MM.1S (cell line): ENCODE data around the gene MDFI.

Source experiments
- DNase-seq: peaks from one replicate; pipeline ENCODE4 v3.0.0-alpha.2; 2015
- H2AFZ ChIP-seq: fragments of 300-600 bp; sonication (generic); 2 replicates; pipeline ENCODE4 v1.6.0; 2016; ENCODE audit warnings: antibody characterized with exemption, low read length
- H3F3A ChIP-seq: fragments of 300-600 bp; sonication (generic); 2 replicates; pipeline ENCODE4 v1.6.1; 2016; ENCODE audit warnings: mild to moderate bottlenecking, antibody characterized with exemption, low read length, moderate library complexity, mixed read lengths; ENCODE audit not compliant: insufficient read depth
- H3K27ac ChIP-seq: fragments of 300-600 bp; sonication (generic); 2 replicates; pipeline ENCODE4 v1.5.1; 2016; ENCODE audit warnings: mild to moderate bottlenecking, low read length
- H3K27me3 ChIP-seq: fragments of 300-600 bp; sonication (generic); replicated peaks from 2 replicates; pipeline ENCODE4 v1.6.0; 2016; ENCODE audit warnings: low read length; ENCODE audit not compliant: insufficient read depth
- H3K36me3 ChIP-seq: fragments of 300-600 bp; sonication (generic); replicated peaks from 2 replicates; pipeline ENCODE4 v1.6.1; 2016; ENCODE audit warnings: mild to moderate bottlenecking, low read length, mixed read lengths; ENCODE audit not compliant: insufficient read depth
- H3K4me1 ChIP-seq: fragments of 300-600 bp; sonication (generic); 2 replicates; pipeline ENCODE4 v1.6.1; 2016; ENCODE audit warnings: low read length, mixed read lengths
- H3K4me2 ChIP-seq: fragments of 300-600 bp; sonication (generic); 2 replicates; pipeline ENCODE4 v1.6.0; 2016; ENCODE audit warnings: low read depth, low read length
- H3K4me3 ChIP-seq: fragments of 300-600 bp; sonication (generic); 2 replicates; pipeline ENCODE4 v1.5.1; 2016; ENCODE audit warnings: low read length, mixed read lengths
- H3K79me2 ChIP-seq: fragments of 300-600 bp; sonication (generic); 2 replicates; pipeline ENCODE4 v1.6.1; 2016; ENCODE audit warnings: mixed run types, low read length, mixed read lengths
- H3K9ac ChIP-seq: fragments of 300-600 bp; sonication (generic); 2 replicates; pipeline ENCODE4 v1.6.1; 2016; ENCODE audit warnings: low read length, mixed read lengths
- H3K9me2 ChIP-seq: fragments of 300-600 bp; sonication (generic); replicated peaks from 2 replicates; pipeline ENCODE4 v1.6.1; 2016; ENCODE audit warnings: mild to moderate bottlenecking, low read length, mixed read lengths; ENCODE audit not compliant: insufficient read depth
- H3K9me3 ChIP-seq: fragments of 300-600 bp; sonication (generic); replicated peaks from 2 replicates; pipeline ENCODE4 v1.6.1; 2016; ENCODE audit warnings: mild to moderate bottlenecking, low read length, mixed read lengths; ENCODE audit not compliant: insufficient read depth
- H4K20me1 ChIP-seq: fragments of 300-600 bp; sonication (generic); 2 replicates; pipeline ENCODE4 v1.6.1; 2016; ENCODE audit warnings: mild to moderate bottlenecking, low read length, moderate library complexity, mixed read lengths; ENCODE audit not compliant: insufficient read depth
- CTCF ChIP-seq: fragments of 300-600 bp; sonication (generic); IDR thresholded peaks from 2 replicates; pipeline ENCODE4 v1.5.1; 2016; ENCODE audit warnings: antibody characterized with exemption, low read length, mixed read lengths
- EZH2 ChIP-seq: fragments of 300-600 bp; sonication (generic); optimal IDR thresholded peaks from 2 replicates; pipeline ENCODE3; 2017; ENCODE audit warnings: low read depth, mild to moderate bottlenecking, antibody characterized with exemption, low read length, mixed read lengths
- EZH2phosphoT487 ChIP-seq: fragments of 300-600 bp; sonication (generic); IDR thresholded peaks from 2 replicates; pipeline ENCODE4 v1.6.1; 2018; ENCODE audit warnings: antibody characterized with exemption, low read length

Gene MDFI

GRCh38 chr6:41682056-41682477 lies 43.8 kb downstream of the MDFI start:
- H4K20me1 ChIP-seq = no peaks in the 10 kb centered on the region
- no peaks in the 10 kb centered on the region for H3K36me3 ChIP-seq
- H3K27me3 ChIP-seq = peaks cover 4% of the 10 kb centered on the region
- 0 out of 2 replicates have a peak, but pooled peaks cover 3% of the 10 kb centered on the region for H3K4me1 ChIP-seq
- H3K9me2 ChIP-seq = no peaks in the 10 kb centered on the region
- H3K9ac ChIP-seq = no peak overlapping the region
- no peaks in the 10 kb centered on the region for H3F3A ChIP-seq
- H3K4me3 ChIP-seq = no peak overlapping the region
- H3K27ac ChIP-seq = no peak overlapping the region
- H3K4me2 ChIP-seq = no peak overlapping the region
- no peaks in the 10 kb centered on the region for H3K9me3 ChIP-seq
- H2AFZ ChIP-seq = no peak overlapping the region
- H3K79me2 ChIP-seq = no peaks in the 10 kb centered on the region
- DNase-seq = peak; percentile 62
- TF ChIP-seq EZH2 (no peak), CTCF (peak; percentile 67)

DNA sequence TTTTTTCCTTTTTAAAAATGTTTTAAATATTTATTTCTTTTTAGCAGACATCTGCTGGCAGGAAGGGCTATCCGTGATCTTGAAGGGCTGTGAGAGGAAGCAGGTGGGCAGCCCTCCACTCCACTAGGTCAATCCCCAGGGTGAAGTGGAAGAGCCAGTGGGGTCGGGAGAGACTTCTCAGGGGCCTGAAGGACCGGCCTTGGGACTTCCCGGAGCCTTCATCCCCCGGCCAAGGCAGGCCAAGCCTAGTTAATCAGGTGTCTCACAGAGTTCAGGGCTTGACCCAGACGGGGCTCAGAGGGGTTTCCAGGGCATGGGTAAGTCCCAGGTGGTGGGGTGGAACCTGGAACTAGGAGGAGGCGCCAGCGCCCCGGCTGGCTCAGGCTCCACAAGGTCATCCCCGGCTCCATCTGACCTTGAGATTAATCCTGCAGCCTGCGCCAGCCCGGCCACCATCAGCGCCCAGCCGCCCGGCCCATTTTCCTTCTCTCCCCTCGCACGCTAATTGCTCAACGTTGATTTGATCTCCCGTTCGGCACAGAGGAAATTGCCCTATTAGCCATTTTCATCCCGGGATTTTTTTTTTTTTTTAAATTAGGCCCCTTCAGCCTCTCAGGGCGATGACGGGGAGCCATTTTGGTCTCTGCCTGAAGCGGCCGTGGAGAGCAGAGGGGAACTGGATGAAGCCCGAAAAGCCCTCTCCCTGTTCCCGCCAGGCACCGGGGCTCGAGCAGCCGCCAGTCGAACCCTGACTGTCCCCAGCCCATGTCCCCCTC lies 44.4 kb downstream of the MDFI start:
- Histone ChIP-seq H3K27me3 (peaks cover 4% of the 10 kb centered on the region), H3K9ac (no peak overlapping the region), H3K36me3 (no peaks in the 10 kb centered on the region), H4K20me1 (no peaks in the 10 kb centered on the region), H3K4me1 (0 out of 2 replicates have a peak, but pooled peaks cover 3% of the 10 kb centered on the region), H3K27ac (no peak overlapping the region), H2AFZ (no peak overlapping the region), H3F3A (no peaks in the 10 kb centered on the region), H3K9me2 (no peaks in the 10 kb centered on the region), H3K79me2 (no peaks in the 10 kb centered on the region), H3K9me3 (no peaks in the 10 kb centered on the region), H3K4me2 (no peak overlapping the region), H3K4me3 (no peak overlapping the region)
- no peak for DNase-seq
- no peak for TF ChIP-seq EZH2
- TF ChIP-seq EZH2phosphoT487 = no peak
- no peak for TF ChIP-seq CTCF

- Histone ChIP-seq H3F3A (no peaks in the 10 kb centered on the region), H3K79me2 (no peaks in the 10 kb centered on the region), H3K9me3 (no peaks in the 10 kb centered on the region), H3K9ac (no peak overlapping the region), H3K36me3 (no peaks in the 10 kb centered on the region), H3K9me2 (no peaks in the 10 kb centered on the region), H3K4me2 (no peak overlapping the region), H3K27me3 (peaks cover 4% of the 10 kb centered on the region), H2AFZ (no peak overlapping the region), H3K27ac (no peak overlapping the region), H4K20me1 (no peaks in the 10 kb centered on the region), H3K4me1 (0 out of 2 replicates have a peak, but pooled peaks cover 3% of the 10 kb centered on the region), H3K4me3 (no peak overlapping the region)
- DNase-seq = no peak
- no peak for TF ChIP-seq EZH2
- no peak for TF ChIP-seq CTCF
- TF ChIP-seq EZH2phosphoT487 = no peak
Observed at GRCh38 chr6:41683273-41683522, 44.9 kb downstream of the MDFI start.
